GM12874 (cell line): ENCODE data around the gene GSE1.

ENCODE experiments used
- CTCF ChIP-seq: IDR thresholded peaks from 2 replicates; pipeline ENCODE4 v1.5.1; 2011; ENCODE audit warnings: low read depth, mild to moderate bottlenecking, control low read depth, low read length, moderate library complexity; ENCODE audit not compliant: insufficient read depth

GSE1 gene

GRCh38 chr16:85594978-85595661 is 18.0 kb upstream of the GSE1 start:
- no peak for TF ChIP-seq CTCF

GRCh38 chr16:85595812-85596502 is 17.2 kb upstream of the GSE1 start:
- no peak for TF ChIP-seq CTCF

GRCh38 chr16:85598141-85598540 is 15.0 kb upstream of the GSE1 start:
- no peak for TF ChIP-seq CTCF

- TF ChIP-seq CTCF = no peak
Measured at GRCh38 chr16:85600078-85600477, 13.0 kb upstream of the GSE1 start.

GRCh38 chr16:85600530-85601271 is 12.4 kb upstream of the GSE1 start:
- no peak for TF ChIP-seq CTCF

- no peak for TF ChIP-seq CTCF
Measured at GRCh38 chr16:85601272-85601639, 11.9 kb upstream of the GSE1 start.

GRCh38 chr16:85601730-85602401 is 11.3 kb upstream of the GSE1 start:
- TF ChIP-seq CTCF = no peak
